HTERT RPE-1 (cell line): ENCODE data around the gene TNS1.

ENCODE experiments used
- in situ Hi-C: fragments of 300-500 bp; cut with MboI; formaldehyde crosslinking; loops from 4 replicates; pipeline ENCODE4 v1.14.3; 2020; ENCODE audit warnings: low sequenced_read_pairs

The TNS1 gene

GRCh38 chr2:217837530-217837929 is 165.3 kb downstream of the TNS1 start:
- in situ Hi-C loops, result no loop called here

- in situ Hi-C loops, result no loop called here
These were observed 165.8 kb downstream of the TNS1 start for GRCh38 chr2:217836901-217837491.

- in situ Hi-C loops, result no loop called here
These were observed 166.6 kb downstream of the TNS1 start for GRCh38 chr2:217835931-217836891.

DNA sequence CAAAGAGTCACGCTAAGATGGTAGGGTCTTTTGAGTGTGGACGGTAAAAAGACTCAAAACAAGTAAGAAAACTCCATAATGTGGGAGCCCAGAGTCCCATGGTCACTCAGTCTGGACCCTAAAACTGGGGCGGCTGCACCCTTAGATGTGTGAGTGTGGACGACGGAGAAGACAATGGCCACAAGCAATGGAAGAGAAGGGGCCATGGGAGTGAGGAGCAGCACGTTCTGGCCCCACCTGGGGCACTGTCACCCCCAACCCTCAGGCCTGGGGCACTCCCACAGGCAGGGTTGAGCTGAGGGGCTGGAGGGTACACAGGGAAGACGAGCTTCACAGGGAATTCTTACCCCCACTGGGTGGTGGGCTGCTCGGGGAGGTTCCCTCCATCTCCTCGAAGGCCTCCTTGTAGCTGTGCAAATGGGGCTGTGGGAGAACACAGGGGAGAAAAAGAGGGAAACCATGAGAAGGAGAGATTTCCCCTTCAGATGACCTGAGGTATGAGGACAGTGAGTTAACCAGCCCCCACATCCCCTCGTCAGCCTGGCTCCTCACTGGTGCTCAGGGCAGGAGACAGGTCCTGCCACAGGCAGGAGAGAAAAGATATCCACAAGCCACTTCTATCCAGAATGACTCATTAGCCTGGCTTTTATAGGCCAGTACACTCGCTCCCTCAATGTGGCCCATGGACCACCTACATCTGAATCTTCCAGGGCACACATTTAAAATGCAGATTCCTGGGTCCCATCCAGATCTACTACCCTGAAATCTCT is 167.9 kb downstream of the TNS1 start:
- in situ Hi-C loops, result no loop called here

- in situ Hi-C loops, result no loop called here
These were observed 168.7 kb downstream of the TNS1 start for GRCh38 chr2:217834057-217834620.

DNA sequence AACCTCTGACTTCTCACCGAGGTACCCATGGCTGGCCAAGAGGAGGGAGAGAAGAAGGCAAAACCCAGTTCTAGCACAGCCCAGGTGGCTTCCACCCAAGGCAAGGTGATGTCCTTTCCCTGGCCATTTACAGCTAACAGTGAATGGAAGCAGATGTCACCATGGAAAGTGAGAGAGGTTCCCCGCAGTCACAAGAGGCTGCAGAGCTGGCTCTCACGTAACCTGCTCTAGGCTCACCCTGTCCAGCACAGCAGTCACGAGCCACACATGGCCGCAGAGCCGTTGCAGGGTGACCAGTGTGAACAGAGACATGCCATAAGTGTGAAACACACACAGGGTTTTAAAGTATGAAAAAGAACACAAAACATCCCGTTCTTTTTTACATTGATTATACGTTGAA is 169.4 kb downstream of the TNS1 start:
- in situ Hi-C loops, result no loop called here

GRCh38 chr2:217832987-217833386 is 169.8 kb downstream of the TNS1 start:
- in situ Hi-C loops, result no loop called here

DNA sequence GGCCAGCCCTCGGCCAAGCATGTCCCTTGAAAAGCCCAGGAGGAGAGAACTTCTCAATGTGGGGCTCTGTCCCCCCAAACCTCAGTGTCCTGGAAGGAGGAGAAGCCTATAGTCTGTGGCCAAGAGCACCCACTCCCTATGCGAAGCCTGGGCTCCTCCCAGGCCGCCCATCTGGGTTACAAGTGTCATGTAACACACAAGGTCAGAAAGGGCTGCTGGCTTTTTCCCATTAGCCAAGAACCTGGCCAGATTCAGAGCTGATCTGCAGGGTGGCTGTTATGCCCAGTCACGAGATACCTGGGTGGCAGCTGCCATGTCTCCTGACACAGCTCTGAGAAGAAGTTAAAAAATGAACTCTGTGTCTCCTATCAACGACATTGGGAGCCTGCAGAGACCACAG is 170.7 kb downstream of the TNS1 start:
- in situ Hi-C loops, result no loop called here

- in situ Hi-C loops, result no loop called here
These were observed 171.5 kb downstream of the TNS1 start for GRCh38 chr2:217831306-217831705.

DNA sequence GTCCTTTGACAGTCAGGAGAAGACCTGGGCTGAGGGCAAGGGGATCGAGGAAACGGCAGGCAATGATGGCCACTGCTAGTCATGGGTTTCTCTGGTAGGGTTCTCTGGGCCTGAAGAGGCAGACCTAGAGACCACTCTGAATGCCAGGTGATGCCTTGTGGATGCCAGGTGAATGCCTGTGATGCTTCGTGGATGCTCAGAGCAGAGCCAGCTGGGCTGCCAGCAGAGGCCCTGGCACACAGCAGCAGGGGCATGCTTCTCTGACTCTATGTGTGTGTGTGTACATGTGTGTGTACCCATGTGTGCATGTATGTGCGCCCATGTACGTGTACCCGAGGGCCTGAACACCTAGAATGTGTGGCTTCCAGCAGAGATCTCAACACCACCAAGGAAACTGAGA is 172.0 kb downstream of the TNS1 start:
- in situ Hi-C loops, result no loop called here

- in situ Hi-C loops, result no loop called here
These were observed 172.7 kb downstream of the TNS1 start for GRCh38 chr2:217830061-217830460.

DNA sequence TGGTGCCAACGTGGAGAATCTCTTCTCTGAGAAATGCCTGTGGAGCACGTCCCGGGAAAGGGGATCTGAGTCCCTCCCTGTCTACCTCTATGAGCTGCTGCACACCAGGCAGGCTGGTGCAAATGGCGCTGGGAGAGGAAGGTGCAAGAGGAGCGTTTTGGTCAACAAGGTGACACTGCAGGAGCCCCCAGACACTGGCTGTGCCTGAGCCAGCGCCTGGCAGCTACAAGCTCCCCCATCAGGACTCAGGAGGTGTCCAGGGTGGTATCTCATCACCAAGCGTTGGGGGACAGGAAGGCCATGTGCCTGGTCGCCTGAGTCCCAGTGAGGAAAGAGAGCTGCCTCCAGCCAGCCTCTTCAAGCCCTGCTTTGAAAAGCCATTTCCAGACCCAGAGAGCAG is 173.4 kb downstream of the TNS1 start:
- in situ Hi-C loops, result no loop called here

GRCh38 chr2:217828336-217828735 is 174.5 kb downstream of the TNS1 start:
- in situ Hi-C loops, result no loop called here

DNA sequence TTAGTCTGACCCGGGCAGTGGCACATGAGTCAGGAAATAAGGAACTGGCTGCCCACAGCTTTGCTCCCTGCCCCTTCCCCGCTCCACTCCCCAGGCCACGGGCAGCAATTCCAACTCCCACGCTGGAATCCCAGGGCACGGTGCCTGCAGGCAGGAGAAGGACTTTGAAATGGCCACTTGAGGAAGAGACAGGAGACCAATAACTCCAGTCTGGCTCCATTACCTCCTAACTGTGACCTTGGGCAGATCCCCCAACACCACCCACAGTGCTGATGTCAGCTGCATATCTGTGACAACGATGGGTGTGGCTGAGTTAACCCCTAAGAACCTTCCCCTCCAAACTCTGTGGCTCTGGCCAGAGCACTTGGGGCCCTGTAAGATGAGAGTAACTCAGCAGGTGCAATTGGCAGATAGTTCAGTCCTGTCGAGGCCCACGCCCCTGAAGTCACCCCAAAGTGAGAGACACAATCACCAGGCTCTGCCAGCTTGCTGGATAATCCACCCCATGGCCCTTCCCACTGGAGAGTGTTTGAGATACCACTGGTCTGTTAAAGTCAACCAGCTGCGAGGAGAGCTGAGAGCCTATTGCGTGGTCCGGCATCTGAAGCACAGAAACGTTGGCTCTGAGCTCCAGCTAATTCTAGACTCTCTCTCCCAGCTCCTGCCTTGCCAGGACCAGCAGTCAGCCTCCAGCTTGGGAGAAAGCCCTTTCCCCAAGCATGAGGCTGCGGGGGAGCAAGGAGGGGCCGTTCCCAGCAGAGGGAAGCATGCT is 175.2 kb downstream of the TNS1 start:
- in situ Hi-C loops, result no loop called here

DNA sequence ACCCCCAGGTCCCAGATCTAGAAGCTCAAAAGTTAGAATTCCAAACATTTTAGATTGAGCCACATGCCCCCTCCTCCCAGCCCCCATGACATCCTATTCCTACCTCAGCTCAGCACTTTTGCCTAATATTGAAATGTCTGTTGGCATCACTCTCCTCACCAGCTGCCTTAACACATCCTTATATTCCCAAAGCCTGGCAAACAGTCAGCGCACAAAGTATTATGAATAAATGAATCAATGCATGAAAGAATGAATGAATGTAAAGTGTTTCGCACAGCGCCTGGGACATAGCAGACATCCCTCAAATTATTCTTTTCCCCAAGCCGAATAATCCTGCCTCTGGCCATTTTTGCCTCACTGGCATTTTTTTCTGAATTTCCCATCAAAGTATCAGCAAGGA is 175.8 kb downstream of the TNS1 start:
- in situ Hi-C loops, result no loop called here

- in situ Hi-C loops, result no loop called here
These were observed 176.3 kb downstream of the TNS1 start for GRCh38 chr2:217826520-217826919.

DNA sequence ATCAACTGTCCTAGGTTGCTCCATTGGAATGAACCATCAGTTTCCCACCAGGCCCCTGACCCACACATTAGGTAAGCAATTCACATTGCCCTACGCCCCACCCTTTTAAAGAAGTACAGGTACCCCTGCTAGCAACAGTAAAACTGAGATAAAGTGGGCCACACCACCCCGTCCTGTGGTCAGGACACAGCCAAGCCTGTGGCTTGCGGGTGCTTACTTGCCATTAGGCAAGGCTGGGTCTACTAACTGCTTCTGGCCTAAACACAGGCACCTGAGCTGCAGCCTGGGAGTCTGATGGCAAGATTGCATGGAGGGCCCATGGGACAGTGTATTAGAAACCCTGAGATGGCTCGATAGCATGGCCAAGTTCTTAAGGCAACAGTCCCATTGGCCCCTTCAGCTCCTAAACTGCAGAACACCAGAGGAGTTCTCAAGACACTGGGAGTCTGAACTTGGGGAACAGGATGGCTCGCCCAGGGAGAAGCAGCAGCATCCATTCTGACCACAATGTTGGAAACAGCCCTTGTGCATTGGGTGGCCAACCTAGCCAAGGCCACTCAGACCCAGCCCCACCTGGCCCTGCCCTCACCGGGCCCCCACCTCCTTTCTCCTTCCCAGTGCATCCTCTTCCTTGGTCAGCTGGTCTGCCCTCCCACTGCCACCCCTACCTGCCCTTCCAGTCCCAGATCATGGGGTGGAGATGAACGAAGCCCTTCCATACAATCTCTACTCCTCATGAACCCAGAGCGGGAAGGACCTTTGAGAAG is 177.1 kb downstream of the TNS1 start:
- in situ Hi-C loops, result no loop called here

GRCh38 chr2:217824223-217824622 is 178.6 kb downstream of the TNS1 start:
- in situ Hi-C loops, result no loop called here

GRCh38 chr2:217823626-217824025 is 179.2 kb downstream of the TNS1 start:
- in situ Hi-C loops, result no loop called here
